HG03135 (cell line): ENCODE results near the gene MYO1D.
A peak's percentile ranks its signal among the peaks of the same experiment; 100 is the strongest.

Experiments
- ATAC-seq: cut with Tn5 transposase; IDR thresholded peaks from one replicate; pipeline ENCODE4 v1.9.1; 2021; ENCODE audit warnings: mild to moderate bottlenecking, moderate library complexity; ENCODE audit not compliant: unreplicated experiment

MYO1D gene

GRCh38 chr17:32861981-32862380 lies 14.9 kb downstream of the MYO1D start:
- ATAC-seq, result no peak

- ATAC-seq, result no peak
Observed at GRCh38 chr17:32859857-32860525, 16.9 kb downstream of the MYO1D start.

GRCh38 chr17:32855620-32856019 lies 21.3 kb downstream of the MYO1D start:
- ATAC-seq, result no peak

GRCh38 chr17:32854832-32855389 lies 22.0 kb downstream of the MYO1D start:
- no peak for ATAC-seq

- no peak for ATAC-seq
Observed at GRCh38 chr17:32854207-32854606, 22.7 kb downstream of the MYO1D start.

DNA sequence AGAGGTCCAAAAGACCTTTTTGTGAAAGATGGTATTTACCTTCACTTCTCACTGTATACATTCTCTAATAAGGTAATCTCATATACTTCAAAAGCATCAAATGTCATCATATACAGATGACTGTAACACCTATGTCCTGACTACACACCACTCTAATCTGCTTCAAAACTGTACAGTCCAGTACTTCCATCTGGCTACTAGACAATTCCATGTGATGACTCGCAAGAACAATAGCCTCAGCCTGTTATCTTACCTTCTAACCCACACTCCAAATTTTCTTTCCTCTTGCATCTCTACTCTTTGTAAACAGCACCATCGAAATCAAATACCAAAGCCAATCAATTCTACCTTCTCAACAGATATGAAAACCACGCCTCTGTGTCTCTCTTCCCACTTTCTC lies 24.1 kb downstream of the MYO1D start:
- ATAC-seq, result no peak

GRCh38 chr17:32849879-32850278 lies 27.0 kb downstream of the MYO1D start:
- no peak for ATAC-seq

DNA sequence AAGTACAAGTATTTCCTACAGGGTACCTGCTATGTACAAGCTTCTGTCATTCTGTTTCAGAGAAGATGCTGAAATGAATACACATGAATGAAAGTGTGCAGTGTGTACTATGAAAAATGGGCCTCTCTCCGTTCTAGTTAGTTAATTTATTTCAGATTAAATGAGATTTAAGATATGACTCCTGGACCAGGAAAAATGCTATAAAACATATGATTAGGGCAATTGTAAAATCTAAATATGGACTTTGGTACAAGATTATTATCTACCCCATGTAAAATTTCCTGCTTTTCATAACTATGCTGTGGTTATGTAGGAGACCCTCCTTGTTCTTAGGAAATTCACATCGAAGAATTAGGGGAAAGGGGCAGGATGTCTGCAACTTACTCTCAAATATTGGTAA lies 28.9 kb downstream of the MYO1D start:
- ATAC-seq, result no peak

- ATAC-seq, result no peak
Observed at GRCh38 chr17:32846143-32846542, 30.8 kb downstream of the MYO1D start.

- no peak for ATAC-seq
Observed at GRCh38 chr17:32840241-32840640, 36.7 kb downstream of the MYO1D start.

DNA sequence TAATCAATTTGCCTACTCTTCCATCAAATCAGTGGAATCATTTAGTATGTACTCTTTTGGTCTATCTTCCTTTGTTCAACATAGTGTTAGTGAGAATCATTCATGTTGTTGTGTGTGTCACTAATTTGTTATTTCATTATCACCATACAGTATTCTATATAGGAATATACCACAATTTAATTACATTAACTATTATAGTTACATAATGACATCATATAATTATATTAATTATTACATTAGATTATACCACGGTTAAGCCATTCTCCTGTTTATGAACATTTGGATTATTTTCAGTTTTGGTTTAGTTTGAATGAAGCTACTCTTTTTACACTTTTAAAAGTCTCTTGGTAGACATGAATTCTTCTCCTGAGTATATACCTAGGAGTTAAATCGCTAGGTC lies 40.4 kb downstream of the MYO1D start:
- ATAC-seq, result no peak

DNA sequence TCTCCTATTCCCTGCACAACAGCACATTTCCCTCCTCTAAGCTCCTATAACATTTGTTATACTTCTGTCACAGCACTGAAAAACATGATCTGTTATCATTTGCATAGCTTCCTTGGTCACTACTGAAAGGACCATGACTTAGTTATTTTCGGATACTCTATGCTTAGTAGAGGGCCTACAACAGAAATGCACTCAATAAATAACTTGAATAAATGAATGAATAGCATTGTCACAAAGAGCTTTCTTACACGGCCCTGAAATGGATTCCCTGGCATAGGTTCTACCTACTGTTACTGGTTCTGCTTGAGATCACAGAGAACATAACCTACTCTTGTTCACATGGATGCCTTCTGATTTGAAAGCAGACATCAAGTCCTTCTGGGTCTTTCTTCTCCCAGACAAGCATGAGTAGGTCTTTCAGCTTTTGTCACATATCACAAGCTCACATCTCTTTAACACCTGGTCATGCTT lies 41.6 kb downstream of the MYO1D start:
- ATAC-seq, result peak; percentile 58

GRCh38 chr17:32834104-32834503 lies 42.8 kb downstream of the MYO1D start:
- no peak for ATAC-seq

DNA sequence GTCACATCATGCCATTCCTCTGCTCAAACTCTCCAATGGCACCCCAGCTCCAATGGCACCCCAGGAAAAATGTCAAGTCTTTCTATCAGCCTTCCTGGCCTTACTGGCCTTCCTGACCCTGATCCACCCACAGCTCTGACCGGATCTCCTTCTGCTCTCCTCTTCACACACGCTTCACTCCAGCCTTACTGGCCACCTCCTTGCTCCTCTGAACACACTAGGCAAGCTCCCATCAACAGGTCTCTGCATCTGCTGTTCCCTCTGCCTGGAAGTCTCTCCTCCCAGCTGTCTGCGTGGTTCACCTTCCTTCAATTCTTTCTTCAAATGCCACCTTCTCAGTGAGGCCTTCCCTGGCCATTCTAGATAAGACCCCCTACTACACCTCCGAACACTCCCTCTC lies 43.4 kb downstream of the MYO1D start:
- no peak for ATAC-seq

GRCh38 chr17:32833076-32833475 lies 43.8 kb downstream of the MYO1D start:
- ATAC-seq, result no peak

DNA sequence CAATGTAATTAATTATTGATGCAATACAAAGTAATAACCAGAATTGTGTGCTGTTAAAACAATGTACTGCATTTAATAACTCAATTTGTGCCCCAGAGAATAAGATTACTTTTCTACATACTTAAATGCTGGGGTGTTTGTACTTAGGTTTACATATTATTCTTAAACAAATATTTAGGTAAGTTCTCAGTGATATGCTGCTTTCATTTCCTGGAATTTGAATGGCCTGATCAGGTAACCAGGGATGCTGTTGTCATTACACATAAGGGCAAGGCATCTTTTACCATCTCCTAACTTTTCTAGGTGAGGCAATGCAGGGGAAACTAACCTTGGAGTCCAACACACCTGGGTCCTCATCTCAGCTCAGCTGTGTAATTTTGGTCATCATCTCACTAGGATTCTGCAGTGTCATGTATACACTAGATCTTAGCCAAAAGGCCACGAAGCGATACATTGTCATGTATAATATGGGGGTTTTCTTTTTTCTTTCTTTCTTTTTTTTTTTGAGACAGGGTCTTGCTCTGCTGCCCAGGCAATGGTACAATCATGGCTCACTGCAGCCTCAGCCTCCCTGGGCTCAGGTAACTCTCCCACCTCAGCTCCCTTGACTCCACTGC lies 45.2 kb downstream of the MYO1D start:
- ATAC-seq, result no peak

GRCh38 chr17:32831223-32831622 lies 45.7 kb downstream of the MYO1D start:
- no peak for ATAC-seq

DNA sequence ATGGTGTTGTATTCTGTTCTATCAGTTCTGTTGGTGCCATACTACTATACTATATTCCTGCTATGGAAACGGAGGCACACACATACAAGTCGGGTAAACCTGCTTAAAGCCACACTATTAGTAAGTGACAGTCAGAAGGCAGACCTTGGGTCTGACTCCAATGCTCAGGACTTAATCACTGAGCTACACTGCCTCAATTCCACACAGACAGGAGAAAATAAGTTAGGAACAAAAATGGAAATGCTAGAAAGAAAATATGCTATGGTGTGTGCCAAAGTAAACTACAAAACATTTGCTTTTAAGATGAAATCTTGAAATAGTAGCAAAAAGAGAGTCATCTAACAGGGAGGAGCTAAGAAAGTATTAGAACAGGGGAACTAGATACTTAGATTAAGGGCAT lies 48.1 kb downstream of the MYO1D start:
- peak; percentile 19 for ATAC-seq

DNA sequence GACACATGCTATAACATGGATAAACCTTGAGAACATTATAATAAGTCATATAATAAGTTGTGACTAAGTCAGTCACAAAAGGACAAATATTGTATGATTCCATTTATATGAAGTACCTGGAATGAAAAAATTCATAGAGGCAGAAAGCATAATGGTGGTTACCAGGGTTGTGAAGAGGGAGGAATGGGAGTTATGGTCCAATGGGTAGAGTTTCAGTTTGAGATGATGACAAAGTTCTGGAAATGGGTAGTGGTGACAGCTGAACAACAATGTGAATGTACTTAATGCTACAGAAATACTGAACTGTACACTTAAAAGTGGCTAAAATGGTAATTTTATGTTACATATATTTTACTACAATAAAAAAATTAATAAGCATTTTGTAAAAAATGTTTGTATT lies 49.7 kb downstream of the MYO1D start:
- no peak for ATAC-seq

- ATAC-seq, result no peak
Observed at GRCh38 chr17:32826076-32826475, 50.8 kb downstream of the MYO1D start.

GRCh38 chr17:32824334-32824733 lies 52.6 kb downstream of the MYO1D start:
- ATAC-seq, result no peak

DNA sequence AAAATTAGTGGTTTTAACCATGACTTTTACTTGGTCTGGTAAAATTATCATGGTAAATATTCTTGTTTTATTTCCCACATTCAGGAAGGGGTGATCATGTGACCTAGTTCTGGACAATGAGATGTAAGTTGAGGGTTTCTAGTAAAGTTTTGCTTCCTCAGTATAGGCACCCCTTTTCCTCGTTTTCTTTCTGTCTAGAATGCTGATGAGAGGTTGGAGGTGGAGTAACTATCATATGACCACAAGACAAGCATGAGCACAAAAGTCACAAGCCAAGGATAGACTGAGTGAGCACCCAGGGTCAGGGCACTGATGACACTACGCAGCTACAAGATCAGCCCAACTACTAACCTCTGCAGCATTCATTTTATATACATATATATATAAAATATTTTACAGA lies 53.9 kb downstream of the MYO1D start:
- ATAC-seq, result no peak
